ENCODE results near the gene CARMIL1.

Gene CARMIL1

GRCh38 chr6:25484900-25485299 lies 205.7 kb downstream of the CARMIL1 start:
- DNase-seq = no peak

- no peak for DNase-seq
Measured at GRCh38 chr6:25485821-25486534, 206.8 kb downstream of the CARMIL1 start.

GRCh38 chr6:25486550-25486949 lies 207.4 kb downstream of the CARMIL1 start:
- no peak for DNase-seq

GRCh38 chr6:25487012-25487411 lies 207.8 kb downstream of the CARMIL1 start:
- DNase-seq = no peak

GRCh38 chr6:25488156-25488555 lies 209.0 kb downstream of the CARMIL1 start:
- no peak for DNase-seq

GRCh38 chr6:25489399-25489798 lies 210.2 kb downstream of the CARMIL1 start:
- no peak for DNase-seq

GRCh38 chr6:25490018-25490801 lies 211.0 kb downstream of the CARMIL1 start:
- DNase-seq = peak; percentile 78

- no peak for DNase-seq
Measured at GRCh38 chr6:25492951-25493350, 213.8 kb downstream of the CARMIL1 start.

- DNase-seq = no peak
Measured at GRCh38 chr6:25494469-25494868, 215.3 kb downstream of the CARMIL1 start.

GRCh38 chr6:25497383-25498040 lies 218.3 kb downstream of the CARMIL1 start:
- DNase-seq = no peak

GRCh38 chr6:25498505-25498904 lies 219.3 kb downstream of the CARMIL1 start:
- no peak for DNase-seq

GRCh38 chr6:25499615-25500235 lies 220.6 kb downstream of the CARMIL1 start:
- no peak for DNase-seq

- no peak for DNase-seq
Measured at GRCh38 chr6:25503686-25504085, 224.5 kb downstream of the CARMIL1 start.

GRCh38 chr6:25504661-25505060 lies 225.5 kb downstream of the CARMIL1 start:
- DNase-seq = no peak

GRCh38 chr6:25506020-25506419 lies 226.8 kb downstream of the CARMIL1 start:
- no peak for DNase-seq

GRCh38 chr6:25508051-25508450 lies 228.9 kb downstream of the CARMIL1 start:
- no peak for DNase-seq

- DNase-seq = no peak
Measured at GRCh38 chr6:25511376-25511775, 232.2 kb downstream of the CARMIL1 start.

GRCh38 chr6:25512560-25512959 lies 233.4 kb downstream of the CARMIL1 start:
- no peak for DNase-seq

GRCh38 chr6:25519856-25520255 lies 240.7 kb downstream of the CARMIL1 start:
- no peak for DNase-seq

- no peak for DNase-seq
Measured at GRCh38 chr6:25524542-25524941, 245.4 kb downstream of the CARMIL1 start.

GRCh38 chr6:25525078-25525477 lies 245.9 kb downstream of the CARMIL1 start:
- no peak for DNase-seq

GRCh38 chr6:25534942-25535631 lies 255.9 kb downstream of the CARMIL1 start:
- DNase-seq = no peak

Measured in CD4-positive, alpha-beta T cell treated with Interleukin-6 for 4 hours (primary cell).